A549 (cell line): ENCODE data around the gene ZBED1. TPM values are rescaled to one million over a fixed set of nuclear protein-coding genes. Genes with fewer than 3 reads are reported as not detected.
"Not testable (repeated sequence)": the region's sequence is repeated elsewhere in the genome, so short reads cannot be mapped to it uniquely, and the experiment has no call there.

ENCODE experiments used
- ATAC-seq, 2 experiments: fragments of 200-7000 bp in 1 of 2; fragments of >200 bp in 1 of 2; cut with Nextera tagmentation in 1 of 2; cut with Tn5 transposase in 1 of 2; 3 replicates each; pipeline versions ENCODE4 v1.8.0 to v1.9.1; 2018 to 2020; ENCODE audit warnings: mild to moderate bottlenecking in 1 of 2, moderate library complexity in 1 of 2
- CTCF ChIA-PET: fragments of 300-600 bp; sonication (Branson Sonifier 250); formaldehyde crosslinking; extraction: SDS; loops from one replicate; lab custom pipeline; 2021; ENCODE audit warnings: antibody characterized with exemption, inconsistent platforms; lab: Yijun Ruan, JAX
- POLR2A ChIA-PET: fragments of 350-600 bp; formaldehyde crosslinking; extraction: SDS; loops from one replicate; lab custom pipeline; 2021; ENCODE audit warnings: antibody characterized with exemption, inconsistent platforms; lab: Yijun Ruan, JAX
- DNase-seq, 2 experiments: peaks; one replicate each; pipeline versions ENCODE4 v3.0.0 to v3.0.0-alpha.2; 2011 to 2016; ENCODE audit warnings: low read depth in 1 of 2, low spot score in 1 of 2
- FAIRE-seq: peaks from 2 replicates; lab custom pipeline; 2011; peaks lifted over from hg19 to GRCh38; lab: Jason Lieb, UNC
- H3K27ac ChIP-seq, 2 experiments: fragments of >200 bp; sonication (Bioruptor Twin); formaldehyde crosslinking; 3 replicates each; pipeline ENCODE4 v1.5.1; 2016 to 2017
- H3K4me1 ChIP-seq: fragments of >200 bp; sonication (Bioruptor Twin); formaldehyde crosslinking; 3 replicates; pipeline ENCODE4 v1.6.1; 2016
- H3K4me2 ChIP-seq: fragments of >200 bp; sonication (Bioruptor Twin); formaldehyde crosslinking; 3 replicates; pipeline ENCODE4 v1.6.1; 2016
- H3K4me3 ChIP-seq: fragments of >200 bp; sonication (Bioruptor Twin); formaldehyde crosslinking; 3 replicates; pipeline ENCODE4 v1.5.1; 2016
- H3K9me3 ChIP-seq: fragments of >200 bp; sonication (Bioruptor Twin); formaldehyde crosslinking; 3 replicates; pipeline ENCODE4 v1.6.1; 2016
- ATOH8 ChIP-seq: fragments of 250-450 bp; sonication (Bioruptor Pico); IDR thresholded peaks from 2 replicates; pipeline ENCODE4 v1.5.0; 2020; ENCODE audit warnings: low read depth, mild to moderate bottlenecking, moderate library complexity
- BCL3 ChIP-seq: fragments of >200 bp; sonication (Bioruptor Twin); formaldehyde crosslinking; IDR thresholded peaks from 3 replicates; pipeline ENCODE4 v1.6.1; 2016
- CBX2 ChIP-seq: fragments of 200-600 bp; sonication (generic); IDR thresholded peaks from 2 replicates; pipeline ENCODE4 v1.6.1; 2016; ENCODE audit warnings: low read depth, mild to moderate bottlenecking, borderline replicate concordance
- CEBPB ChIP-seq, 2 experiments: fragments of >200 bp in 1 of 2; sonication (Bioruptor Twin) in 1 of 2; formaldehyde crosslinking in 1 of 2; IDR thresholded peaks; 2 replicates each; pipeline ENCODE4 v1.6.1; 2012 to 2016
- EP300 ChIP-seq, 2 experiments: fragments of >200 bp; sonication (Bioruptor Twin); formaldehyde crosslinking; IDR thresholded peaks; 2 replicates in 1 of 2; 3 replicates in 1 of 2; pipeline ENCODE4 v1.6.1; 2016 to 2017
- FOSL2 ChIP-seq, 2 experiments: fragments of 450-650 bp in 1 of 2; fragments of >200 bp in 1 of 2; sonication (Bioruptor Twin) in 1 of 2; formaldehyde crosslinking; IDR thresholded peaks; 2 replicates each; pipeline versions ENCODE4 v1.5.0 to v1.6.1; 2016 to 2020; ENCODE audit warnings: mild to moderate bottlenecking in 1 of 2, moderate library complexity in 1 of 2
- FOXS1 ChIP-seq: fragments of 250-450 bp; sonication (Bioruptor Pico); IDR thresholded peaks from 2 replicates; pipeline ENCODE4 v1.5.0; 2020; ENCODE audit warnings: mild to moderate bottlenecking, moderate library complexity
- HMGXB4 ChIP-seq: fragments of 250-450 bp; sonication (Bioruptor Pico); IDR thresholded peaks from 2 replicates; pipeline ENCODE4 v1.5.0; 2021; ENCODE audit warnings: mild to moderate bottlenecking, moderate library complexity, borderline replicate concordance
- JUN ChIP-seq, 2 experiments: fragments of >200 bp; sonication (Bioruptor Twin); formaldehyde crosslinking; IDR thresholded peaks; 2 replicates in 1 of 2; 3 replicates in 1 of 2; pipeline ENCODE4 v1.6.1; 2016 to 2017
- JUNB ChIP-seq: fragments of >200 bp; sonication (Bioruptor Twin); formaldehyde crosslinking; IDR thresholded peaks from 2 replicates; pipeline ENCODE4 v1.6.1; 2016
- KDM1A ChIP-seq: fragments of 200-600 bp; sonication (generic); IDR thresholded peaks from 2 replicates; pipeline ENCODE4 v1.6.1; 2016; ENCODE audit warnings: low read depth, mild to moderate bottlenecking
- KDM5A ChIP-seq: fragments of 200-600 bp; sonication (generic); IDR thresholded peaks from 2 replicates; pipeline ENCODE4 v1.6.1; 2016; ENCODE audit warnings: antibody characterized with exemption, mild to moderate bottlenecking
- MAFK ChIP-seq: fragments of 450-650 bp; IDR thresholded peaks from 2 replicates; pipeline ENCODE4 v1.6.1; 2014; ENCODE audit not compliant: partially characterized antibody
- MYC ChIP-seq: IDR thresholded peaks from 2 replicates; pipeline ENCODE4 v1.6.1; 2012; ENCODE audit warnings: mild to moderate bottlenecking, inconsistent platforms, low read length, improper control_type of control experiment, borderline replicate concordance
- NFE2L2 ChIP-seq: fragments of 150-350 bp; conservative IDR thresholded peaks from 2 replicates; pipeline ENCODE4 v1.6.1; 2014; ENCODE audit warnings: low read length
- NPAS2 ChIP-seq: fragments of 250-450 bp; sonication (Bioruptor Pico); IDR thresholded peaks from 2 replicates; pipeline ENCODE4 v1.8.0; 2022; ENCODE audit warnings: mild to moderate bottlenecking, moderate library complexity, borderline replicate concordance
- PHF8 ChIP-seq: fragments of 200-600 bp; sonication (generic); IDR thresholded peaks from 2 replicates; pipeline ENCODE4 v1.6.1; 2016; ENCODE audit warnings: low read depth, mild to moderate bottlenecking, antibody characterized with exemption, moderate library complexity, borderline replicate concordance
- POLR2A ChIP-seq: IDR thresholded peaks from 2 replicates; pipeline ENCODE4 v1.6.1; 2012; ENCODE audit warnings: mild to moderate bottlenecking, low read length
- RCOR1 ChIP-seq: fragments of 150-350 bp; IDR thresholded peaks from 2 replicates; pipeline ENCODE4 v1.6.1; 2014; ENCODE audit warnings: antibody characterized with exemption, low read length, low read depth
- RFX5 ChIP-seq: fragments of 450-650 bp; IDR thresholded peaks from 2 replicates; pipeline ENCODE4 v1.7.1; 2014; ENCODE audit warnings: antibody characterized with exemption, mild to moderate bottlenecking, moderate library complexity
- SREBF2 ChIP-seq: fragments of 450-650 bp; IDR thresholded peaks from 2 replicates; pipeline ENCODE4 v1.6.1; 2014; ENCODE audit warnings: mild to moderate bottlenecking, moderate library complexity
- TP53 ChIP-seq: fragments of 250-450 bp; sonication (Bioruptor Pico); IDR thresholded peaks from 2 replicates; pipeline ENCODE4 v1.5.0; 2021; ENCODE audit warnings: mild to moderate bottlenecking, moderate library complexity
- ZNF302 ChIP-seq: fragments of 250-450 bp; sonication (Bioruptor Pico); IDR thresholded peaks from 2 replicates; pipeline ENCODE4 v1.9.0; 2021; ENCODE audit warnings: inconsistent platforms, mild to moderate bottlenecking, moderate library complexity
- ZSCAN20 ChIP-seq: fragments of 250-450 bp; sonication (Bioruptor Pico); IDR thresholded peaks from 2 replicates; pipeline ENCODE4 v1.8.0; 2022; ENCODE audit warnings: mild to moderate bottlenecking, moderate library complexity
- WGBS: methylation state at CpG from one replicate; pipeline ENCODE4 v1.1.6; 2017; ENCODE audit errors: missing lambda C conversion rate; 5-methylcytosine and 5-hydroxymethylcytosine counted together
- polyA plus RNA-seq, 4 experiments: library from polyadenylated mRNA; depleted of rRNA in 3 of 4; stranded (reverse); fragments of >200 nt; fragmentation: RNase III in 1 of 4; extraction: RNeasy Plus Mini Kit Qiagen cat#74134 plus additional on column Dnase treatment in 1 of 4; gene quantifications; 2 replicates in 3 of 4; 3 replicates in 1 of 4; pipeline ENCODE4 v1.2.3, GENCODE V29; 2011 to 2017

The ZBED1 gene
- polyA plus RNA-seq, 2 of the 4 experiments (the other 2 are of a cell fraction): 19.7 to 21.9 TPM

- TF ChIP-seq HMGXB4 (CRISPR knock-in tag) (no peak), TP53 (no peak), FOSL2 (IDR thresholded peaks at IDR 0.05) (no peak), FOSL2 (CRISPR knock-in tag; IDR thresholded peaks at IDR 0.05) (no peak), JUNB (no peak)
Observed at GRCh38 chrX:2536141-2536540, 35.4 kb upstream of the ZBED1 start (continued).

GRCh38 chrX:2534261-2535021 lies 33.7 kb upstream of the ZBED1 start:
- H3K27ac ChIP-seq, H3K4me3 ChIP-seq, ATAC-seq, DNase-seq, FAIRE-seq, H3K4me2 ChIP-seq, CTCF ChIA-PET, H3K4me1 ChIP-seq, H3K9me3 ChIP-seq, POLR2A ChIA-PET: not testable (repeated sequence)
- WGBS: 40% methylated on average over 5 of the region's 5 CpGs

GRCh38 chrX:2533424-2533823 lies 32.6 kb upstream of the ZBED1 start:
- WGBS: 68% methylated on average over 8 of the region's 8 CpGs
- POLR2A ChIA-PET: no interaction called here

GRCh38 chrX:2526390-2526789 lies 25.6 kb upstream of the ZBED1 start:
- FAIRE-seq (no peak), DNase-seq (no peak), ATAC-seq (no peak)
- Histone ChIP-seq H3K4me2 (no peak overlapping the region), H3K4me3 (no peak overlapping the region), H3K4me1 (no peaks in the 10 kb centered on the region), H3K27ac (no peak overlapping the region), H3K9me3 (no peaks in the 10 kb centered on the region)
- ChIA-PET POLR2A (no interaction called here), CTCF (no interaction called here)
- WGBS: 76% methylated on average over 10 of the region's 10 CpGs
- TF ChIP-seq EP300 (IDR thresholded peaks at IDR 0.05) (no peak), JUN (IDR thresholded peaks at IDR 0.05) (no peak), SREBF2 (no peak), CEBPB (IDR thresholded peaks at IDR 0.05) (no peak), NPAS2 (CRISPR knock-in tag) (no peak), PHF8 (no peak), ZNF302 (CRISPR knock-in tag) (no peak), RFX5 (no peak), ATOH8 (CRISPR knock-in tag) (no peak), KDM5A (no peak), MYC (no peak), FOXS1 (CRISPR knock-in tag) (no peak), ZSCAN20 (CRISPR knock-in tag) (no peak), BCL3 (no peak), RCOR1 (no peak)

More at GRCh38 chrX:2533424-2533823, 32.6 kb upstream of the ZBED1 start:
- no peak overlapping the region for H3K27ac ChIP-seq
- H3K4me3 ChIP-seq: no peak overlapping the region
- DNase-seq (no peak), ATAC-seq (no peak), FAIRE-seq (no peak)
- H3K4me2 ChIP-seq: no peak overlapping the region
- TF ChIP-seq CBX2: no peak
- TF ChIP-seq KDM1A: no peak
- no peak for TF ChIP-seq MYC
- TF ChIP-seq MAFK: no peak
- TF ChIP-seq POLR2A: no peak
- TF ChIP-seq NPAS2 (CRISPR knock-in tag): no peak
- no peak for TF ChIP-seq NFE2L2
- H3K4me1 ChIP-seq: no peaks in the 10 kb centered on the region
- no peaks in the 10 kb centered on the region for H3K9me3 ChIP-seq
- CTCF ChIA-PET: no interaction called here
